Activated naive CD4-positive, alpha-beta T cell treated with anti-CD3 and anti-CD28 coated beads, Interleukin-2, amount 50 U/mL, for 16 hours (primary cell): ENCODE data around the gene ZNF446.
"Not testable (repeated sequence)": the region's sequence is repeated elsewhere in the genome, so short reads cannot be mapped to it uniquely, and the experiment has no call there.

ENCODE experiments used
- DNase-seq: peaks from one replicate; pipeline ENCODE4 v3.0.0-alpha.2; 2020

Gene ZNF446

DNA sequence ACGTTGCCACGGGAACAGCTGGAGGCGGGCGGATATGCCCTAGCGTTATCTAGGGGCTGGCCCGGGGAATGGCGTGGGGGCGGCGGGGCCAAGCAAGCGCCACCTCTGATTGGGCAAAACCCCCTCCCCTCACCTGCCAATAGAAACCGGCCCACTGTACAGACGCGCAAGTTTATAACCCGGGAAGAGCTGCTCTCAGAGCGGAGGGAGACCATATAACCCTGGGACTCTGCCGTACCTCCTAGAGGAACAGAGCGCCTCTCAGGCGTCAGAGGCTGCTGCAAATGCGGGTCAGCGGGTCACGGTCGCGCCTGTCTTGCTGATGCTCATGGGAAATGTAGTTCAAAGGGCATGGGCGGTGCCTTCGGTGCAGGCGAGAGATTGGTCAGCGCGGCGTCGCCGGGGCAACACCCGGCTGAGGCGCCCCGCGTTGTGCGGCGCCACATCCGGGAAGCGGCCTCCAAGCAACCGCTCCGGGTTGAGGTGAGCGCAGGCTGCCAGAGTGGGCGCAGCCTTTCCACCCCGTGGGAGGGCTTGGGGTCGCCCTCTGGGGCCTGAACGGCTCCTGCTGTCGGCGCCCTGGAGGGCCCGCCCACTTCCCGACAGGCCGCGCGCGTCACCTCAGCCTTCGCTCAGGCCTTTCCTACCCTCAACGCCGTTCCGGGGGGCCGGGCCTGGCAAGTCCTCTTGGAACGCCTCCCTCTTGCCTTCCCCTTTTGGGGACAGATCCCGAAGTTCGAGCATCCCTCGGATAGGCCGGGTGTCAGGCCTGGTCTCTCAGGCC lies at the start of gene ZNF446:
TSS of gene ZNF446 (plus strand) at position 639 of the 784 bp plus-strand sequence. CDS start 867 bp downstream, outside the sequence.
- DNase-seq, result peak; percentile 95

DNA sequence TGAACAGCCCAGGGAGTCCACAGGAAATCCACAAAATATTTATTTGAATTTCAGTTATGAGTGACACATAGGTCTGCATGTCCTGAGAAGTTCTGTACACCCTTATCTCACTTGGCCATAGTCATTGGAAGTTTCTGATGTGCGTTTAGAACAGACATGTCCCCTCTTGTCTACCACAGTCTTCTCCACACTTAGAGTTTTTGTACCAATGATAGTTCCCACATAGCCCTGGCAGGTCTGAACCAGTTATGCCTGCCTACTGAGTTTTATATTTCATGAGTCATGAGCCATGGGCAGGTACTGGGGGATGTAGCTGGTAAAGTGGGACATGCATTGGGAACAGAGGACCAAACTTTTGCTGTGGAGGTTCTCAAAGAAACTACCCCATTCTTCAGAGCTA lies 47.5 kb upstream of the ZNF446 start:
- DNase-seq, result no peak

GRCh38 chr19:58429745-58430144 lies 46.4 kb upstream of the ZNF446 start:
- no peak for DNase-seq

DNA sequence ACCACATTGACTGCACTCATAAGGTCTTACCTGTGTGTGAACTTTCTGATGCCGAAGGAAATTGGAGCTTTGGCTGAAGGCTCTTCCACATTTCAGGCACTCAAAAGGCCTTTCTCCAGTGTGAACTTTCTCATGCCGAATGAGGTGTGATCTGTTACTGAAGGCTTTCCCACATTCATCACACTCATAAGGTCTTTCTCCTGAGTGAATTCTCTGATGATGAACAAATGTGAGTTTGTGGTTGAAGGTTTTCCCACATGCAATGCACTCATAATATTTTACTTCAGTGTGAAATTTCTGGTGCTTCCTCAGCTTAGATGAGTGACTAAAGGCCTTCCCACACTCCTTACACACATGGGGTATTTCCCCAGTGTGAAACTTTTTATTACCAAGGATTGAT lies 41.9 kb upstream of the ZNF446 start:
- DNase-seq, result no peak

DNA sequence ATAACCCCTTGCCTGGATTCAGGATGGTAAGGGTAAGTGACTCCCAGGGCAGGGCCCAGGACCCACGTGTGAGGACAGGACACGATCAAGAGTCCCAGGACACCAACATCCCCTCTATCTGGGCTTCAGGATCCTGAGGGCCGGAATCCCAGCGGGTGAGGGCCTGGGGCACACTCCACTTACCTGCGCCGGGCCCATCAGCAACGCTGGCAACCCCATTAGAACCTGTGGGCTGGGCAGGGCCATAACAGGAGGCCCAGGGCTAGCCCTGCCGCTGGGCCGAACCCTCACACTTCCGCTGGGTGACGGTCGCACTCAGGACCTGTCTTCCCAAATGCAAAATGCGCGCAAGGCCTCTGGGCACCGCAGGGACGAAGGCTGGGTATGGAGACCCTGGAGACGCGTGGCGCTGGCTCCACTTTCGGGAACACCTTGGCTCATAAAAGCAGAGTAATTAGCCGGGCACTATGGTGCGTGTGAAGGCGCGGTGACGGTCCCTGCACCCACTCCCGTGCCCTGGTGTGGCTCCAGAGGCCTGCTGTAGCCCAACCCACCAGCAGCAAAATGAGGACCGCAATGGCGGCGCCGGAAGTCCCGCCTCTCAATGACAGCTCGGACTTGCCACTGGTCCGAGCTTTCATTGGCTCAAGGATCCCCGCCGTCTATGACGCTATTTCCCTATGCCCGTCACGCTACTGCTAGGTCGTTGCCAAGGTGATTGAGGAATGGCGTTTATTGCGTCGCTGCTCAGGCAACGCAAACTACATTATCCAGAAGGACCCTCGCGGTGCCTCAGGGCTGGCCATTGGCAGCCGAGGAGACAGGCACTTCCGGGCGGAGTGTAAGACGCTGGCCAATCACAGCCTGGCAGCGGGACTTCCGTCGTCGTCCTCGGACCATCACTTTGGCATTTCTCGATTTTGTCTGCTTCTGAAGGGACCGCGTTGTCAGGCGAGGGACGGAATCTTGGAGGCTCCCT lies 36.3 kb upstream of the ZNF446 start, which contains the start of gene ZNF132:
TSS of gene ZNF132 (minus strand) at position 578 of the 979 bp plus-strand sequence. CDS start at position 246, 332 bp downstream.
- DNase-seq, result peak; percentile 94

DNA sequence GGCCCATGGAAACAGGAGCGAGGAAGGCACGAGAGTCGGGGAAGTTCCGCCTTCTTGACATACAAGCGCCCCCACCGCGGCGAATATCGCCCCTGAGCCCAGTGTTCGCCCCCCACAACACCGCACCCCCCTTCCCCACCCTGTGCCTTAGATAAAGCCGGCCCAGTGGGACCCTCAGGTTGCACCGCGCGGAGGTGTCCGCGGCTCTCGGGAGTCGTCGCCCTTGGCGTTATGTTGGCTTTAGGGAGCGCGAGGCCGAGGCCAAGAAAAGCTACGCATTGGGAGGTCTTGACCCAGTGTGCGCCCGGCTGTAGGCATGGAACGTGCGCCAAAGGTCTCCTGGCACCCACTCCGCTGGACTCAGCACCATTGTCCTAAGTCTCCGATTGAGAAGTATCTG lies 35.6 kb upstream of the ZNF446 start:
- DNase-seq, result no peak

- not testable (repeated sequence) for DNase-seq
These were observed 33.2 kb upstream of the ZNF446 start for GRCh38 chr19:58442986-58443385.

- not testable (repeated sequence) for DNase-seq
These were observed 27.3 kb upstream of the ZNF446 start for GRCh38 chr19:58448860-58449259.

GRCh38 chr19:58449980-58450379 lies 26.2 kb upstream of the ZNF446 start:
- DNase-seq, result not testable (repeated sequence)

- no peak for DNase-seq
These were observed 25.2 kb upstream of the ZNF446 start for GRCh38 chr19:58450856-58451357.

GRCh38 chr19:58451358-58452101 lies 24.6 kb upstream of the ZNF446 start, which contains the start of gene ZNF324B:
Gene ZNF324B (plus strand): TSS chr19:58451622. CDS start chr19:58453702, 2,080 bp downstream.
- peak; percentile 98 for DNase-seq

DNA sequence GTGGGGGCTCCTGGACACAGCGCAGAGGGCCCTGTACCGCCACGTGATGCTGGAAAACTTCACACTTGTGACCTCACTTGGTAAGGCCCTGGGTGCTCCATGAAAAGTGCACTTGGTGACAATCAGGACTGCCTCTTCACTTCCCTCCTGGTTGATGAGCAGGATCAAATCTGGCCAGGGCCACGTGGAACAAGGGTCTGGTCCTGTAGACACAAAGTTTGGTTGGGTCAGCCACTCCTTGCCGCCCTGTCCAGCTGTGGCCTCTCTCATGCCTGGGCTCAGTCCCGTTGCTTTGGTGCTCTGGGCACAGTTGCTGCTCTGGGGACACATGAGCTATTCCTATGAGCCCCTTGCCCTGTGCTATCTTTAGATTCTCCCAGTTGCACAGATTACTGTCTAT lies 22.4 kb upstream of the ZNF446 start:
- DNase-seq, result no peak

GRCh38 chr19:58455306-58455705 lies 20.8 kb upstream of the ZNF446 start:
- no peak for DNase-seq

- DNase-seq, result no peak
These were observed 20.0 kb upstream of the ZNF446 start for GRCh38 chr19:58456111-58456510.

GRCh38 chr19:58460039-58460438 lies 16.1 kb upstream of the ZNF446 start:
- DNase-seq, result no peak

GRCh38 chr19:58466089-58466759 lies 9.9 kb upstream of the ZNF446 start:
- DNase-seq, result no peak

- DNase-seq, result peak; percentile 98
These were observed 9.2 kb upstream of the ZNF446 start, which contains the start of gene ZNF324 for GRCh38 chr19:58466760-58467589. Gene ZNF324 (plus strand): TSS chr19:58467080. CDS start chr19:58469186, 2,106 bp downstream.

- DNase-seq, result no peak
These were observed 7.8 kb upstream of the ZNF446 start for GRCh38 chr19:58468216-58468839.

- no peak for DNase-seq
These were observed 6.7 kb upstream of the ZNF446 start for GRCh38 chr19:58469241-58470013.
